Measurements from ENCODE around the gene QTRT2.

- no peak for TF ChIP-seq CTCF (IDR thresholded peaks at IDR 0.05 in 4 of 5, conservative IDR thresholded peaks at IDR 0.05 in 1 of 5)
- no peak for TF ChIP-seq POLR2A (IDR thresholded peaks at IDR 0.05)
Measured at GRCh38 chr3:114089675-114090074, 33.1 kb downstream of the QTRT2 start.
